Natural killer cell (primary cell): ENCODE results near the gene POU4F1. TPM values are rescaled to one million over a fixed set of nuclear protein-coding genes. Genes with fewer than 3 reads are reported as not detected.

Source experiments
- ATAC-seq, 3 donors: fragments of 150-1000 bp in 2 of 3; fragments of 200-7000 bp in 1 of 3; cut with Tn5 transposase; 1 replicate in 1 of 3; 2 replicates in 2 of 3; pipeline ENCODE4 v1.10.0; 2021; ENCODE audit warnings: mild to moderate bottlenecking in 2 of 3, moderate library complexity in 2 of 3
- DNase-seq, 2 donors: peaks; one replicate each; pipeline versions ENCODE4 v3.0.0 to v3.0.0-alpha.2; 2013 to 2021; ENCODE audit warnings: mixed read lengths in 1 of 2
- H3K27ac ChIP-seq: one replicate; pipeline ENCODE4 v1.5.1; 2013; ENCODE audit warnings: mild to moderate bottlenecking, low read length
- H3K27me3 ChIP-seq: one replicate; pipeline ENCODE4 v1.6.1; 2013; ENCODE audit warnings: low read length; ENCODE audit not compliant: control insufficient read depth, insufficient read depth
- H3K36me3 ChIP-seq: one replicate; pipeline ENCODE4 v1.6.1; 2013; ENCODE audit warnings: low read length; ENCODE audit not compliant: control insufficient read depth, insufficient read depth
- H3K4me1 ChIP-seq: one replicate; pipeline ENCODE4 v1.6.1; 2013; ENCODE audit warnings: low read length; ENCODE audit not compliant: control insufficient read depth, insufficient read depth
- H3K4me3 ChIP-seq: one replicate; pipeline ENCODE4 v1.5.1; 2013; ENCODE audit warnings: low read length
- H3K9me3 ChIP-seq: one replicate; pipeline ENCODE4 v1.6.1; 2013; ENCODE audit warnings: low read length; ENCODE audit not compliant: control insufficient read depth, insufficient read depth
- H3K27ac Mint-ChIP-seq, 2 donors: one replicate each; pipeline ENCODE4 v1.8.0; 2022; ENCODE audit warnings: mild to moderate bottlenecking in 2 of 2, mixed read lengths in 2 of 2, moderate library complexity in 1 of 2
- H3K27me3 Mint-ChIP-seq, 2 donors: one replicate each; pipeline ENCODE4 v1.8.0; 2022; ENCODE audit warnings: low read depth in 2 of 2, mixed read lengths in 2 of 2
- H3K36me3 Mint-ChIP-seq: one replicate; pipeline ENCODE4 v1.8.0; 2022; ENCODE audit warnings: mixed read lengths
- H3K4me1 Mint-ChIP-seq, 2 donors: one replicate each; pipeline ENCODE4 v1.8.0; 2022; ENCODE audit warnings: mixed read lengths in 2 of 2
- H3K4me3 Mint-ChIP-seq: one replicate; pipeline ENCODE4 v1.8.0; 2022; ENCODE audit warnings: mild to moderate bottlenecking, moderate library complexity, mixed read lengths
- H3K9me3 Mint-ChIP-seq, 2 donors: one replicate each; pipeline ENCODE4 v1.8.0; 2022; ENCODE audit warnings: mixed read lengths in 2 of 2
- CTCF ChIP-seq: fragments of 200-600 bp; IDR thresholded peaks from one replicate; pipeline ENCODE4 v1.8.0; 2022; ENCODE audit warnings: antibody characterized with exemption
- WGBS: methylation state at CpG from one replicate; pipeline ENCODE4 v1.1.7; 2013; ENCODE audit warnings: missing lambda C conversion rate; ENCODE audit not compliant: insufficient coverage; 5-methylcytosine and 5-hydroxymethylcytosine counted together
- intact Hi-C: fragments of 100-400 bp; cut with micrococcal nuclease; formaldehyde crosslinking; loops from one replicate; pipeline ENCODE4 v1.14.2; 2022
- total RNA-seq, 4 donors: library from RNA; stranded (reverse); fragments of 120-200 nt in 1 of 4; gene quantifications; one replicate each; pipeline versions ENCODE4 v1.2.3 to v1.2.4, GENCODE V29; 2013 to 2022

Gene POU4F1
- total RNA-seq, 3 donors from 2014 or later (not counting 1 experiment from before 2014, with no cell fraction given): 0.10 TPM; not detected in 2

GRCh38 chr13:78608252-78608687 lies 4.9 kb upstream of the POU4F1 start:
- H3K4me3 Mint-ChIP-seq: peak overlapping the region; percentile 80
- peaks cover 65% of the 10 kb centered on the region for H3K27me3 ChIP-seq
- H3K4me1 Mint-ChIP-seq: peaks cover 41 to 45% of the 10 kb centered on the region in 2 donors
- H3K4me1 ChIP-seq: peaks cover 37% of the 10 kb centered on the region
- no peak overlapping the region for H3K27ac Mint-ChIP-seq
- no peaks in the 10 kb centered on the region for H3K36me3 ChIP-seq
- no peak overlapping the region for H3K27ac ChIP-seq
- H3K9me3 ChIP-seq: no peaks in the 10 kb centered on the region
- no peak overlapping the region for H3K4me3 ChIP-seq
- peaks cover 62 to 84% of the 10 kb centered on the region in 2 donors for H3K27me3 Mint-ChIP-seq
- WGBS: 10% methylated on average over 15 of the region's 15 CpGs
- H3K9me3 Mint-ChIP-seq: no peaks in the 10 kb centered on the region
- DNase-seq: peak in 1 of 2 donors; percentile 14
- H3K36me3 Mint-ChIP-seq: no peaks in the 10 kb centered on the region
- TF ChIP-seq CTCF: no peak
- intact Hi-C loops: no loop called here
- no peak for ATAC-seq

- Histone ChIP-seq H3K27me3 (peaks cover 65% of the 10 kb centered on the region), H3K27ac (no peak overlapping the region), H3K4me1 (peaks cover 40% of the 10 kb centered on the region), H3K9me3 (no peaks in the 10 kb centered on the region), H3K36me3 (no peaks in the 10 kb centered on the region), H3K4me3 (no peak overlapping the region)
- WGBS: 12% methylated on average over 42 of the region's 42 CpGs
- Mint-ChIP-seq H3K27me3 (peaks cover 64 to 88% of the 10 kb centered on the region in 2 donors), H3K4me1 (peaks cover 44 to 48% of the 10 kb centered on the region in 2 donors), H3K27ac (no peak overlapping the region), H3K4me3 (peak overlapping the region; percentile 80), H3K36me3 (no peaks in the 10 kb centered on the region), H3K9me3 (no peaks in the 10 kb centered on the region)
- no peak for ATAC-seq
- no peak for TF ChIP-seq CTCF
- intact Hi-C loops: no loop called here
- DNase-seq: peak in 1 of 2 donors; percentile 10
Measured at GRCh38 chr13:78607409-78608251, 4.3 kb upstream of the POU4F1 start.

- Mint-ChIP-seq H3K4me3 (peak overlapping the region; percentile 28), H3K27ac (no peak overlapping the region), H3K9me3 (no peaks in the 10 kb centered on the region), H3K27me3 (peaks cover 69 to 92% of the 10 kb centered on the region in 2 donors), H3K36me3 (no peaks in the 10 kb centered on the region), H3K4me1 (peaks cover 50 to 54% of the 10 kb centered on the region in 2 donors)
- peaks cover 45% of the 10 kb centered on the region for H3K4me1 ChIP-seq
- H3K27ac ChIP-seq: no peak overlapping the region
- DNase-seq (peak in 1 of 2 donors; percentile 5), ATAC-seq (no peak)
- no peaks in the 10 kb centered on the region for H3K36me3 ChIP-seq
- 18% methylated on average over 30 of the region's 30 CpGs for WGBS
- peaks cover 69% of the 10 kb centered on the region for H3K27me3 ChIP-seq
- no peak overlapping the region for H3K4me3 ChIP-seq
- peaks cover 3% of the 10 kb centered on the region for H3K9me3 ChIP-seq
- intact Hi-C loops: no loop called here
- TF ChIP-seq CTCF: no peak
Measured at GRCh38 chr13:78606471-78607408, 3.4 kb upstream of the POU4F1 start.
